ENCODE measurements around the gene PRSS36. TPM values are rescaled to one million over a fixed set of nuclear protein-coding genes. Genes with fewer than 3 reads are reported as not detected.

PRSS36 gene
- total RNA-seq, 1 experiment from 2014 or later, result 1.6 TPM

DNA sequence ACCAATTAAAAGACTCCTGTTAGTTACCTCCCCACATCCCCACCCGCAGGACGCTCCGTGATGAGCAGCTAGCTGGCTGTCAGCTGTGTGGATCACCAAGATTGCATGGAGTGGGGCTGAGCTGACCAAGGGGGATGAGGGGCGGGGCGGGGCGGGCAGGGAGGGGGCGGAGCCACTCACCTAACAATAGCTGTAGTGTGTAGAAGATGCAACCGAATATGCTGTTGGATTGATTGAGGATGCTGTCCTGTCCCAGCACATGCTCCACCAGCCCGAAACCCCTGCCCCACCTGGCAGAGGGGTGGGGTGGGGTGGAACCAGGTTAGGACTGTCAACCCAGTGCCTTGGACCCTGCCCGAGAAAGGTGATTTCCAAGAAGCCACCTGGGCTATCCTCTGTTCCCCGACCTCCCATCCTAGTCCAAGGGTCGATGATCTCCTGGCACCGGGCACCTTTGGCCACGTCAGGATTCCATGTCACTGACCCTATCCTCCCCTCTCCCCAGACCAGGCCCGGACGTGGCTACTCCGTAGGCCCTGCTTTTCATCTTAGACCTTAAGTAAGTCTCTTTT, 56.6 kb downstream of the PRSS36 start:
- ChIA-PET POLR2A (interaction anchor here (1.1 to 1.3 kb wide), 2 partner anchors 24 to 42 kb away, joined by 3 read pairs; partner anchors contain the start of genes KAT8 and PRSS8), CTCF (interaction anchor here (0.9 to 1.3 kb wide), 2 partner anchors 19 to 48 kb away, joined by 3 to 4 read pairs; partner anchors contain the start of genes ZNF646 and ZNF668)
- DNase-seq, result peak; percentile 53 to 63
- BruUV-seq (replicated peaks), result no TSS peak
- intact Hi-C loops (cut with micrococcal nuclease; ENCODE audit: unreplicated experiment), result no loop called here
- peaks cover 8% of the 10 kb centered on the region for H3K9me3 Mint-ChIP-seq (ENCODE audit: unreplicated experiment)
- H3K27me3 Mint-ChIP-seq (ENCODE audit: insufficient read depth, unreplicated experiment), result no peaks in the 10 kb centered on the region
- H3K4me1 Mint-ChIP-seq (ENCODE audit: low read depth, unreplicated experiment), result peaks cover 15% of the 10 kb centered on the region
- Histone ChIP-seq H3K4me3 (ENCODE audit: low read depth, low read length) (peak overlapping the region; percentile 97), H3K9me3 (no peaks in the 10 kb centered on the region), H3K4me1 (no peaks in the 10 kb centered on the region), H3K36me3 (ENCODE audit: control insufficient read depth, insufficient read depth, low read length) (no peaks in the 10 kb centered on the region; the same call in 1 of the 2 replicates), H3K27me3 (replicated peaks; ENCODE audit: control insufficient read depth, insufficient read depth, low read length) (no peaks in the 10 kb centered on the region)
- peak overlapping the region; percentile 98 for H3K4me3 Mint-ChIP-seq (ENCODE audit: unreplicated experiment)
- no peak overlapping the region for H3K27ac Mint-ChIP-seq (ENCODE audit: unreplicated experiment)
- peaks cover 7% of the 10 kb centered on the region for H3K36me3 Mint-ChIP-seq (ENCODE audit: insufficient read depth, unreplicated experiment)
- TF ChIP-seq, protein P1, sequence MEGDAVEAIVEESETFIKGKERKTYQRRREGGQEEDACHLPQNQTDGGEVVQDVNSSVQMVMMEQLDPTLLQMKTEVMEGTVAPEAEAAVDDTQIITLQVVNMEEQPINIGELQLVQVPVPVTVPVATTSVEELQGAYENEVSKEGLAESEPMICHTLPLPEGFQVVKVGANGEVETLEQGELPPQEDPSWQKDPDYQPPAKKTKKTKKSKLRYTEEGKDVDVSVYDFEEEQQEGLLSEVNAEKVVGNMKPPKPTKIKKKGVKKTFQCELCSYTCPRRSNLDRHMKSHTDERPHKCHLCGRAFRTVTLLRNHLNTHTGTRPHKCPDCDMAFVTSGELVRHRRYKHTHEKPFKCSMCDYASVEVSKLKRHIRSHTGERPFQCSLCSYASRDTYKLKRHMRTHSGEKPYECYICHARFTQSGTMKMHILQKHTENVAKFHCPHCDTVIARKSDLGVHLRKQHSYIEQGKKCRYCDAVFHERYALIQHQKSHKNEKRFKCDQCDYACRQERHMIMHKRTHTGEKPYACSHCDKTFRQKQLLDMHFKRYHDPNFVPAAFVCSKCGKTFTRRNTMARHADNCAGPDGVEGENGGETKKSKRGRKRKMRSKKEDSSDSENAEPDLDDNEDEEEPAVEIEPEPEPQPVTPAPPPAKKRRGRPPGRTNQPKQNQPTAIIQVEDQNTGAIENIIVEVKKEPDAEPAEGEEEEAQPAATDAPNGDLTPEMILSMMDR (IDR thresholded peaks at IDR 0.05; ENCODE audit: insufficient read depth in 1 of 2, low read depth in 1 of 2, low read length in 1 of 2, severe bottlenecking in 1 of 2, unreplicated experiment in 1 of 2), result peak in 1 of 2 experiments; percentile 7

DNA sequence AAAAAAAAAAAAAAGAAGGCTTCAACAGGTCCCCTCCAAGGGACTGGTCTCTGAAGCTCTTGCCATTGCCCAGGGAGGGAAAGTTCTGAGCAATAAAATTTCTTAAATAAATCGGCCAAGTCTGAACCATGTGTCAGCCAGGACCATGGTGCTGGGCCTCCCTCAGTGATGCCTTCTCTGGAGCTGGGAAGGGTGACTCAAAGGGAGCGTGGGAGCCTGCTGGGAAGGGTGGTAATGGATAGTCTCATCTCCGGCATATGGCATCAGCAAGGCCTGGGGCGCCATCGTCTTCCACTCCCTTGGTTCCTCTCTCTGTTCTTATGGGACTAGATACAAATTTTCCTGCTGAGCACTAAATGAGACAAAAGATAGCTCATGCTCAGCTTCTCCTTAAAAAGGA, 57.5 kb downstream of the PRSS36 start:
- no peak overlapping the region for H3K27ac Mint-ChIP-seq (ENCODE audit: unreplicated experiment)
- Histone ChIP-seq H3K4me1 (no peaks in the 10 kb centered on the region), H3K9me3 (no peaks in the 10 kb centered on the region), H3K27me3 (replicated peaks; ENCODE audit: control insufficient read depth, insufficient read depth, low read length) (no peaks in the 10 kb centered on the region), H3K36me3 (ENCODE audit: control insufficient read depth, insufficient read depth, low read length) (no peaks in the 10 kb centered on the region; the same call in 1 of the 2 replicates), H3K4me3 (ENCODE audit: low read depth, low read length) (no peak overlapping the region)
- CTCF ChIA-PET, result no interaction called here
- H3K9me3 Mint-ChIP-seq (ENCODE audit: unreplicated experiment), result peaks cover 8% of the 10 kb centered on the region
- BruUV-seq (replicated peaks), result no TSS peak
- peak overlapping the region; percentile 98 for H3K4me3 Mint-ChIP-seq (ENCODE audit: unreplicated experiment)
- POLR2A ChIA-PET, result interaction anchor here (0.6 to 1.1 kb wide), 3 partner anchors 18 to 616 kb away, joined by 5 to 7 read pairs (median 5); partner anchors contain the start of gene KAT8
- no peaks in the 10 kb centered on the region for H3K27me3 Mint-ChIP-seq (ENCODE audit: insufficient read depth, unreplicated experiment)
- TF ChIP-seq, protein P1 (IDR thresholded peaks at IDR 0.05; ENCODE audit: insufficient read depth in 1 of 2, low read depth in 1 of 2, low read length in 1 of 2, severe bottlenecking in 1 of 2, unreplicated experiment in 1 of 2), result no peak
- no peak for DNase-seq
- H3K36me3 Mint-ChIP-seq (ENCODE audit: insufficient read depth, unreplicated experiment), result peaks cover 7% of the 10 kb centered on the region
- peaks cover 15% of the 10 kb centered on the region for H3K4me1 Mint-ChIP-seq (ENCODE audit: low read depth, unreplicated experiment)
- intact Hi-C loops (cut with micrococcal nuclease; ENCODE audit: unreplicated experiment), result no loop called here

DNA sequence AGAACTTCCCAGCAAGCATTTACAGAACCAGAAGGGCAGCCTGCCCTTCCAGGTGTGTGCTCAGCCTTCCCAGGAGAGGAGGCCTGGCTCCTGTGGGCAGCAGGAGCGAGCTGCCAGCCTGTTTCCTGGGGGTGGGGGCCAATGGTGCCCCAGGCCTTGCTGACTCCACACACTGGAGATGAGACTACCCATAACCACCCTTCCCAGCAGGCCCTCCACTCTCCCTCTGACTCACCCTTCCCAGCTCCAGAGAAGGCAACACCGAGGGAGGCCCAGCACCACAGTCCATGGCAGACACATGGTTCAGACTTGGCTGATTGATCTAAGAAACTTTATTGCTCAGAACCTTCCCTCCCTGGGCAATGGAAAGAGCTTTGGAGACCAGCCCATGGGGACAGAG, 59.3 kb downstream of the PRSS36 start:
- TF ChIP-seq, protein P1 (IDR thresholded peaks at IDR 0.05; ENCODE audit: insufficient read depth in 1 of 2, low read depth in 1 of 2, low read length in 1 of 2, severe bottlenecking in 1 of 2, unreplicated experiment in 1 of 2), result no peak
- H3K4me3 Mint-ChIP-seq (ENCODE audit: unreplicated experiment), result no peak overlapping the region
- no peak for DNase-seq
- Histone ChIP-seq H3K4me3 (ENCODE audit: low read depth, low read length) (no peak overlapping the region), H3K36me3 (ENCODE audit: control insufficient read depth, insufficient read depth, low read length) (no peaks in the 10 kb centered on the region; the same call in 1 of the 2 replicates), H3K9me3 (no peaks in the 10 kb centered on the region), H3K27me3 (replicated peaks; ENCODE audit: control insufficient read depth, insufficient read depth, low read length) (no peaks in the 10 kb centered on the region), H3K4me1 (no peaks in the 10 kb centered on the region)
- no peaks in the 10 kb centered on the region for H3K9me3 Mint-ChIP-seq (ENCODE audit: unreplicated experiment)
- H3K4me1 Mint-ChIP-seq (ENCODE audit: low read depth, unreplicated experiment), result peaks cover 9% of the 10 kb centered on the region
- no TSS peak for BruUV-seq (replicated peaks)
- H3K36me3 Mint-ChIP-seq (ENCODE audit: insufficient read depth, unreplicated experiment), result peaks cover 13% of the 10 kb centered on the region
- no peak overlapping the region for H3K27ac Mint-ChIP-seq (ENCODE audit: unreplicated experiment)
- POLR2A ChIA-PET, result no interaction called here
- intact Hi-C loops (cut with micrococcal nuclease; ENCODE audit: unreplicated experiment), result no loop called here
- no peaks in the 10 kb centered on the region for H3K27me3 Mint-ChIP-seq (ENCODE audit: insufficient read depth, unreplicated experiment)
- CTCF ChIA-PET, result no interaction called here

Measured in Caco-2 (cell line).